ENCODE results near the gene SPRYD7. TPM values are rescaled to one million over a fixed set of nuclear protein-coding genes. Genes with fewer than 3 reads are reported as not detected.
"Not testable (repeated sequence)": the region's sequence is repeated elsewhere in the genome, so short reads cannot be mapped to it uniquely, and the experiment has no call there.

The SPRYD7 gene
- total RNA-seq, 1 donor from 2014 or later = 8.2 TPM

- no peak for DNase-seq (ENCODE audit: low read depth)
- TF ChIP-seq, protein P1, sequence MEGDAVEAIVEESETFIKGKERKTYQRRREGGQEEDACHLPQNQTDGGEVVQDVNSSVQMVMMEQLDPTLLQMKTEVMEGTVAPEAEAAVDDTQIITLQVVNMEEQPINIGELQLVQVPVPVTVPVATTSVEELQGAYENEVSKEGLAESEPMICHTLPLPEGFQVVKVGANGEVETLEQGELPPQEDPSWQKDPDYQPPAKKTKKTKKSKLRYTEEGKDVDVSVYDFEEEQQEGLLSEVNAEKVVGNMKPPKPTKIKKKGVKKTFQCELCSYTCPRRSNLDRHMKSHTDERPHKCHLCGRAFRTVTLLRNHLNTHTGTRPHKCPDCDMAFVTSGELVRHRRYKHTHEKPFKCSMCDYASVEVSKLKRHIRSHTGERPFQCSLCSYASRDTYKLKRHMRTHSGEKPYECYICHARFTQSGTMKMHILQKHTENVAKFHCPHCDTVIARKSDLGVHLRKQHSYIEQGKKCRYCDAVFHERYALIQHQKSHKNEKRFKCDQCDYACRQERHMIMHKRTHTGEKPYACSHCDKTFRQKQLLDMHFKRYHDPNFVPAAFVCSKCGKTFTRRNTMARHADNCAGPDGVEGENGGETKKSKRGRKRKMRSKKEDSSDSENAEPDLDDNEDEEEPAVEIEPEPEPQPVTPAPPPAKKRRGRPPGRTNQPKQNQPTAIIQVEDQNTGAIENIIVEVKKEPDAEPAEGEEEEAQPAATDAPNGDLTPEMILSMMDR (conservative IDR thresholded peaks at IDR 0.05; ENCODE audit: low read depth, low read length) = no peak
- H3K4me3 ChIP-seq (ENCODE audit: low read depth, low read length) = no peak overlapping the region
Measured at GRCh38 chr13:49933511-49933910, 2.6 kb downstream of the SPRYD7 start.

GRCh38 chr13:49932868-49933267 lies 3.3 kb downstream of the SPRYD7 start:
- no peak for DNase-seq (ENCODE audit: low read depth)
- TF ChIP-seq, protein P1 (conservative IDR thresholded peaks at IDR 0.05; ENCODE audit: low read depth, low read length) = no peak
- H3K4me3 ChIP-seq (ENCODE audit: low read depth, low read length) = no peak overlapping the region

GRCh38 chr13:49932066-49932465 lies 4.1 kb downstream of the SPRYD7 start:
- H3K4me3 ChIP-seq (ENCODE audit: low read depth, low read length) = no peak overlapping the region
- no peak for DNase-seq (ENCODE audit: low read depth)
- TF ChIP-seq, protein P1 (conservative IDR thresholded peaks at IDR 0.05; ENCODE audit: low read depth, low read length) = no peak

GRCh38 chr13:49927755-49928154 lies 8.4 kb downstream of the SPRYD7 start:
- H3K4me3 ChIP-seq (ENCODE audit: low read depth, low read length) = no peak overlapping the region
- TF ChIP-seq, protein P1 (conservative IDR thresholded peaks at IDR 0.05; ENCODE audit: low read depth, low read length) = no peak
- no peak for DNase-seq (ENCODE audit: low read depth)

DNA sequence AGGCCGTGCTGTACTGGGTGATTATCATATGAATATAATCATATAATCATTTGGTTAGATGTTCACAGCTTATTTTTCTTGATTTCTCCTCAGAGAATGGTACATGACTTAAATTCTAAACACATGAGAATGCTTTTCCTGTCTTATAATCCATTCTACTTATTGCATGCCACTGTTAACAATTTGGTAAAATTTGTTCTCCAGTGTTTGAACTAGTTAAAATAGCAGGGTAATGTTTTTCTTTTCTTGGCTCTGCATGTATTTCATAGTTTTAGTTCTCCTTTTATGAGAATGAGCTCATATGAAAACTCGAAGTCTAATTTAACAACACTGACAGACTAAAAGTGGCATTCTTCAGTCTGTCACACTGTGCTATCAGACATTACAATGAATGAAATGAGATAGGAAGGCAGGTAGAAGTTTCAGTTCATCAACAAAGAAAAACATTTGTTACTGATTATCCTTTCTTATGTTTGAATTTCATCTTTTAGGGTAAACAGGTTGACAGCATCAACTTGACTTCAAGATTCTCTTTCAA lies 10.2 kb downstream of the SPRYD7 start:
- no peak overlapping the region for H3K4me3 ChIP-seq (ENCODE audit: low read depth, low read length)
- DNase-seq (ENCODE audit: low read depth) = no peak
- TF ChIP-seq, protein P1 (conservative IDR thresholded peaks at IDR 0.05; ENCODE audit: low read depth, low read length) = no peak

DNA sequence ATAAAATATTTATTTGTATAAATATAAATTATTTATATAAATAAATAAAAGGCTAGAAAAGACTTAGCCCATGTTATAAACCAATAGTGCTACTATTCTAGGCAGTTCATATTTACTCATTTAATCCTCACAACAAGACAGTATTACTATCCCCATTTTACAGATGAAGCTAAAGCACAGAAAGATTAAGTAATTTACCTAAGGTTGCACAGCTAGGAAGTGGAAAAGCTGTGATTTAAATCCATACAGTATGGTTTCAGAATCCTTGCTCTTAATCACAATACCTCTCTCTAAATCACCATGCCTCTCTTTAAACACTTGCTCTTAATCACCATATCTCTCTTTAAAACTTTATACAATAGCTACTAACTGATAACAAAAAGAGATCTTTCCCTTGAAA lies 13.8 kb downstream of the SPRYD7 start:
- TF ChIP-seq, protein P1 (conservative IDR thresholded peaks at IDR 0.05; ENCODE audit: low read depth, low read length) = no peak
- H3K4me3 ChIP-seq (ENCODE audit: low read depth, low read length) = no peak overlapping the region
- no peak for DNase-seq (ENCODE audit: low read depth)

- H3K4me3 ChIP-seq (ENCODE audit: low read depth, low read length) = not testable (repeated sequence)
Measured at GRCh38 chr13:49920969-49921368, 15.2 kb downstream of the SPRYD7 start.

GRCh38 chr13:49918106-49918505 lies 18.0 kb downstream of the SPRYD7 start:
- DNase-seq (ENCODE audit: low read depth); H3K4me3 ChIP-seq (ENCODE audit: low read depth, low read length): not testable (repeated sequence)

More at GRCh38 chr13:49920969-49921368, 15.2 kb downstream of the SPRYD7 start:
- not testable (repeated sequence) for DNase-seq (ENCODE audit: low read depth)

Data from epithelial cell of proximal tubule (primary cell).